Measurements from ENCODE around the gene ATG5.

- no peak for TF ChIP-seq CTCF (IDR thresholded peaks at IDR 0.05; ENCODE audit: low read depth, low read length)
- no peak for TF ChIP-seq EZH2phosphoT487 (IDR thresholded peaks at IDR 0.05; ENCODE audit: low read depth)
Observed at GRCh38 chr6:106290954-106291353, 34.6 kb downstream of the ATG5 start.
